Measurements from ENCODE around the gene COMT.

The COMT gene

GRCh38 chr22:19909350-19910179, 32.0 kb upstream of the COMT start (continued):
- TF ChIP-seq ZXDB (tag by site-specific recombination; IDR thresholded peaks at IDR 0.05) (peak; percentile 34; the same call in 1 of the 2 replicates), KLF7 (tag by site-specific recombination; IDR thresholded peaks at IDR 0.05; ENCODE audit: borderline replicate concordance) (no peak), WT1 (tag by site-specific recombination; IDR thresholded peaks at IDR 0.05) (0 out of 2 replicates have a peak, but pooled peaks have one; percentile 23)
- TF ChIP-seq, protein P1, sequence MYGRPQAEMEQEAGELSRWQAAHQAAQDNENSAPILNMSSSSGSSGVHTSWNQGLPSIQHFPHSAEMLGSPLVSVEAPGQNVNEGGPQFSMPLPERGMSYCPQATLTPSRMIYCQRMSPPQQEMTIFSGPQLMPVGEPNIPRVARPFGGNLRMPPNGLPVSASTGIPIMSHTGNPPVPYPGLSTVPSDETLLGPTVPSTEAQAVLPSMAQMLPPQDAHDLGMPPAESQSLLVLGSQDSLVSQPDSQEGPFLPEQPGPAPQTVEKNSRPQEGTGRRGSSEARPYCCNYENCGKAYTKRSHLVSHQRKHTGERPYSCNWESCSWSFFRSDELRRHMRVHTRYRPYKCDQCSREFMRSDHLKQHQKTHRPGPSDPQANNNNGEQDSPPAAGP (tag by site-specific recombination; IDR thresholded peaks at IDR 0.05) = peak; percentile 32; the same call in 1 of the 2 replicates
- TF ChIP-seq, protein P2, sequence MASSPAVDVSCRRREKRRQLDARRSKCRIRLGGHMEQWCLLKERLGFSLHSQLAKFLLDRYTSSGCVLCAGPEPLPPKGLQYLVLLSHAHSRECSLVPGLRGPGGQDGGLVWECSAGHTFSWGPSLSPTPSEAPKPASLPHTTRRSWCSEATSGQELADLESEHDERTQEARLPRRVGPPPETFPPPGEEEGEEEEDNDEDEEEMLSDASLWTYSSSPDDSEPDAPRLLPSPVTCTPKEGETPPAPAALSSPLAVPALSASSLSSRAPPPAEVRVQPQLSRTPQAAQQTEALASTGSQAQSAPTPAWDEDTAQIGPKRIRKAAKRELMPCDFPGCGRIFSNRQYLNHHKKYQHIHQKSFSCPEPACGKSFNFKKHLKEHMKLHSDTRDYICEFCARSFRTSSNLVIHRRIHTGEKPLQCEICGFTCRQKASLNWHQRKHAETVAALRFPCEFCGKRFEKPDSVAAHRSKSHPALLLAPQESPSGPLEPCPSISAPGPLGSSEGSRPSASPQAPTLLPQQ (tag by site-specific recombination; IDR thresholded peaks at IDR 0.05) = peak; percentile 73

DNA sequence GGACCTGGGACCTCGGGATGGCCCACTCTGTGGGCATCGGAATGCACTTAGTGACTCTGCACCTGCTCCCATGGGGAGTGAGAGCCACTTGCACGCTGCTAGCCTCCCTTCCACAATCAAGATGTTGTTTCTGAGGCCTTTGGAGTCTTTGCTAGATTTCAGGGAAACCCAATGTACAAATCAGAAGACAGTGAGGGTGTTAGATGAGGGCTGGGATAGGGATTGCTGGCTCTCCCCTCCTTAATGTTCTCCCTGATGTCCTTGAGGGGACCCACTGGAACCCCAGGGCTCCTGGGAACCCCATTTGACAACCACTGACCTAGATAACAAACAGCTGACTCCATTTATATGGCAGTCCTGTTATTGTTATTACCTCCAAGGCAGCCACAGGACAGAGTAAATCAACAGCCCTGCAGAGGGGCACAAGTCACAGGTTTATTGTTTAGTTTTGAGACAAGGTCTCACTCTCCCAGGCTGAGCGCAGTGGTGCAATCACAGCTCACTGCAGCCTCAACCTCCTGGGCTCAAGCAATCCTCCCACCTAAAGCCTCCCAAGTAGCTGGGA, 31.3 kb upstream of the COMT start:
- Histone ChIP-seq H3K36me3 (ENCODE audit: control insufficient read depth in 2 of 2, insufficient read depth in 1 of 2, low read length in 2 of 2) (peaks cover 8 to 40% of the 10 kb centered on the region in 2 experiments; a peak in 2 of 3 replicates), H3K9me3 (ENCODE audit: control insufficient read depth, insufficient read depth, low read depth, low read length) (no peaks in the 10 kb centered on the region), H3K4me1 (ENCODE audit: control insufficient read depth, insufficient read depth, low read length) (no peaks in the 10 kb centered on the region), H3K4me3 (ENCODE audit: low read depth, low read length) (no peak overlapping the region), H3K27ac (ENCODE audit: extremely low read depth, low read depth, low read length) (no peak overlapping the region)
- ChIA-PET CTCF (interaction anchor here (0.6 to 8.4 kb wide), 49 partner anchors 8 to 356 kb away, joined by 3 to 184 read pairs (median 6); partner anchors contain the start of gene GP1BB), POLR2A (interaction anchor here (0.6 to 0.9 kb wide), 3 partner anchors 56 to 180 kb away, joined by 3 to 5 read pairs (median 3); partner anchors contain the start of genes GNB1L and RTL10)
- TF ChIP-seq GLIS1 (tag by site-specific recombination; IDR thresholded peaks at IDR 0.05) (peak; percentile 95), ZNF2 (tag by site-specific recombination; IDR thresholded peaks at IDR 0.05) (no peak), GLIS2 (tag by site-specific recombination; IDR thresholded peaks at IDR 0.05) (peak; percentile 14; the same call in 1 of the 2 replicates), SP7 (tag by site-specific recombination; IDR thresholded peaks at IDR 0.05) (no peak)

- no peak for TF ChIP-seq ZNF610 (tag by site-specific recombination; IDR thresholded peaks at IDR 0.05; ENCODE audit: borderline replicate concordance)
- TF ChIP-seq ZNF121 (tag by site-specific recombination; IDR thresholded peaks at IDR 0.05) = no peak
- TF ChIP-seq ZBTB17 (tag by site-specific recombination; IDR thresholded peaks at IDR 0.05) = no peak
- no peak for TF ChIP-seq SP2 (tag by site-specific recombination; IDR thresholded peaks at IDR 0.05)
- H3K4me3 ChIP-seq (ENCODE audit: low read depth, low read length) = no peak overlapping the region
- no peak overlapping the region for H3K27ac ChIP-seq (ENCODE audit: extremely low read depth, low read depth, low read length)
Observed at GRCh38 chr22:19911540-19912270, 29.9 kb upstream of the COMT start.

More at GRCh38 chr22:19911540-19912270, 29.9 kb upstream of the COMT start:
- no peaks in the 10 kb centered on the region for H3K4me1 ChIP-seq (ENCODE audit: control insufficient read depth, insufficient read depth, low read length)
- peaks cover 8 to 51% of the 10 kb centered on the region in 2 experiments; a peak in 2 of 3 replicates for H3K36me3 ChIP-seq (ENCODE audit: control insufficient read depth in 2 of 2, insufficient read depth in 1 of 2, low read length in 2 of 2)
- H3K9me3 ChIP-seq (ENCODE audit: control insufficient read depth, insufficient read depth, low read depth, low read length) = no peaks in the 10 kb centered on the region
- ChIA-PET CTCF (interaction anchor here (0.7 to 8.4 kb wide), 9 partner anchors 9 to 188 kb away, joined by 3 to 184 read pairs (median 10); partner anchors contain the start of gene GP1BB), POLR2A (interaction anchor here (0.5 kb wide), 1 partner anchor 30 kb away, joined by 4 read pairs; the partner anchor contains the start of genes COMT and TXNRD2)
